Mucosa of descending colon (tissue), 3 donors: ENCODE results near the gene ADAMTS2. TPM values are rescaled to one million over a fixed set of nuclear protein-coding genes. Genes with fewer than 3 reads are reported as not detected.

Source experiments
- ATAC-seq: fragments of 200-7000 bp; cut with Tn5 transposase; one replicate; pipeline ENCODE4 v1.9.1; 2020; ENCODE audit warnings: mild to moderate bottlenecking, moderate library complexity
- DNase-seq, 3 donors: peaks; one replicate each; pipeline ENCODE4 v3.0.0-alpha.2; 2020
- H3K36me3 ChIP-seq: fragments of 200-600 bp; one replicate; pipeline ENCODE4 v1.8.0; 2021; ENCODE audit warnings: low read depth, mild to moderate bottlenecking
- H3K4me1 ChIP-seq: fragments of 200-600 bp; one replicate; pipeline ENCODE4 v1.8.0; 2021; ENCODE audit warnings: low read depth, mild to moderate bottlenecking
- H3K4me3 ChIP-seq: fragments of 200-600 bp; one replicate; pipeline ENCODE4 v1.8.0; 2021; ENCODE audit warnings: mild to moderate bottlenecking
- H3K9me3 ChIP-seq: fragments of 200-600 bp; one replicate; pipeline ENCODE4 v1.8.0; 2021; ENCODE audit warnings: mild to moderate bottlenecking
- CTCF ChIP-seq: fragments of 200-600 bp; IDR thresholded peaks from one replicate; pipeline ENCODE4 v1.8.0; 2022; ENCODE audit warnings: antibody characterized with exemption, mild to moderate bottlenecking
- intact Hi-C, 2 donors: fragments of 100-400 bp; cut with DNase I in 1 of 2; cut with micrococcal nuclease in 1 of 2; formaldehyde crosslinking; loops; one replicate each; pipeline versions ENCODE4 v1.11.0 to v1.11.1; 2022; cut with DNase I, micrococcal nuclease
- total RNA-seq, 3 donors: library from RNA; stranded (reverse); fragmentation: NEBNext Ultra II Directional in 2 of 3; extraction: Animal tissue kit (Norgen Biotek cat#: 25700) in 2 of 3; gene quantifications; one replicate each; pipeline versions ENCODE4 v1.2.1 to v1.2.4, GENCODE V29; 2021 to 2023
- donor health status: DM: no; HTN: no; CAD: no; lungs with moderate emphysema.
- donor health status: DM: no; HTN: no; CAD: no.
- donor health status: DM: no; HTN: yes; CAD: no.

Gene ADAMTS2
- total RNA-seq, 3 donors from 2014 or later = 1.3 to 9.2 (median 7.3) TPM

- intact Hi-C loops = no loop called here
- TF ChIP-seq CTCF = no peak
- Histone ChIP-seq H3K9me3 (no peaks in the 10 kb centered on the region), H3K4me3 (no peak overlapping the region), H3K4me1 (no peaks in the 10 kb centered on the region), H3K36me3 (no peaks in the 10 kb centered on the region)
- ATAC-seq = no peak
- DNase-seq = peak in 1 of 3 donors; percentile 6
These were observed 11.2 kb downstream of the ADAMTS2 start for GRCh38 chr5:179333796-179334761.

- intact Hi-C loops = no loop called here
- ATAC-seq = no peak
These were observed 12.4 kb downstream of the ADAMTS2 start for GRCh38 chr5:179332741-179333290.

GRCh38 chr5:179331591-179332375 lies 13.5 kb downstream of the ADAMTS2 start:
- no peak for ATAC-seq
- TF ChIP-seq CTCF = no peak
- DNase-seq = peak in 1 of 3 donors; percentile 2
- no peaks in the 10 kb centered on the region for H3K36me3 ChIP-seq
- no peaks in the 10 kb centered on the region for H3K4me1 ChIP-seq
- intact Hi-C loops = no loop called here
- H3K9me3 ChIP-seq = no peaks in the 10 kb centered on the region
- H3K4me3 ChIP-seq = no peak overlapping the region

More at GRCh38 chr5:179332741-179333290, 12.4 kb downstream of the ADAMTS2 start:
- Histone ChIP-seq H3K4me3 (no peak overlapping the region), H3K9me3 (no peaks in the 10 kb centered on the region), H3K36me3 (no peaks in the 10 kb centered on the region), H3K4me1 (no peaks in the 10 kb centered on the region)
- DNase-seq = no peak
- TF ChIP-seq CTCF = no peak

GRCh38 chr5:179330186-179330900 lies 14.9 kb downstream of the ADAMTS2 start:
- H3K4me1 ChIP-seq = no peaks in the 10 kb centered on the region
- DNase-seq (peak in 1 of 3 donors; percentile 29), ATAC-seq (no peak)
- no peaks in the 10 kb centered on the region for H3K36me3 ChIP-seq
- H3K9me3 ChIP-seq = no peaks in the 10 kb centered on the region
- TF ChIP-seq CTCF = no peak
- intact Hi-C loops = no loop called here
- no peak overlapping the region for H3K4me3 ChIP-seq

- intact Hi-C loops = no loop called here
- H3K4me1 ChIP-seq = no peaks in the 10 kb centered on the region
- no peaks in the 10 kb centered on the region for H3K9me3 ChIP-seq
- H3K36me3 ChIP-seq = no peaks in the 10 kb centered on the region
- no peak for TF ChIP-seq CTCF
- DNase-seq (peak in 2 of 3 donors; percentile 3 to 9), ATAC-seq (no peak)
- H3K4me3 ChIP-seq = no peak overlapping the region
These were observed 17.0 kb downstream of the ADAMTS2 start for GRCh38 chr5:179328291-179328690.
